Calu3 (cell line): ENCODE results near the gene SCN11A. TPM values are rescaled to one million over a fixed set of nuclear protein-coding genes. Genes with fewer than 3 reads are reported as not detected.

Source experiments
- Bru-seq: library from RNA; stranded (reverse); fragments of 400-500 nt; gene quantifications from one replicate; lab custom pipeline; 2021; lab: Mats Ljungman, UMichigan
- BruChase-seq, 2 experiments: library from RNA; stranded (reverse); fragments of 400-500 nt; gene quantifications; one replicate each; lab custom pipeline; 2021; lab: Mats Ljungman, UMichigan
- BruUV-seq: library from RNA; stranded (reverse); fragments of 400-500 nt; replicated peaks from 2 replicates; lab custom pipeline; 2021; lab: Mats Ljungman, UMichigan
- CTCF ChIA-PET: fragments of 300-600 bp; sonication (Branson Sonifier 250); formaldehyde crosslinking; loops from one replicate; lab custom pipeline; 2022; ENCODE audit warnings: antibody characterized with exemption; lab: Charles Lee
- DNase-seq: peaks from one replicate; pipeline ENCODE4 v3.0.0; 2022
- H3K27ac Mint-ChIP-seq: one replicate; pipeline ENCODE4 v1.8.0; 2022; ENCODE audit warnings: mixed read lengths; ENCODE audit not compliant: unreplicated experiment
- H3K27me3 Mint-ChIP-seq: one replicate; pipeline ENCODE4 v1.8.0; 2022; ENCODE audit warnings: mixed read lengths; ENCODE audit not compliant: unreplicated experiment
- H3K36me3 Mint-ChIP-seq: one replicate; pipeline ENCODE4 v1.8.0; 2022; ENCODE audit warnings: mild to moderate bottlenecking, moderate library complexity, mixed read lengths; ENCODE audit not compliant: insufficient read depth, unreplicated experiment
- H3K4me1 Mint-ChIP-seq: one replicate; pipeline ENCODE4 v1.8.0; 2022; ENCODE audit warnings: mild to moderate bottlenecking, low read depth, mixed read lengths; ENCODE audit not compliant: unreplicated experiment
- H3K4me3 Mint-ChIP-seq: one replicate; pipeline ENCODE4 v1.8.0; 2022; ENCODE audit warnings: mild to moderate bottlenecking, low read depth, moderate library complexity, mixed read lengths; ENCODE audit not compliant: unreplicated experiment
- H3K9me3 Mint-ChIP-seq: one replicate; pipeline ENCODE4 v1.8.0; 2022; ENCODE audit warnings: low read depth, mixed read lengths; ENCODE audit not compliant: unreplicated experiment
- CTCF ChIP-seq: fragments of 200-600 bp; IDR thresholded peaks from one replicate; pipeline ENCODE4 v1.8.0; 2022; ENCODE audit warnings: antibody characterized with exemption; ENCODE audit not compliant: unreplicated experiment
- intact Hi-C: fragments of 100-400 bp; cut with micrococcal nuclease; formaldehyde crosslinking; loops from one replicate; pipeline ENCODE4 v1.10.0; 2022; ENCODE audit not compliant: unreplicated experiment
- long read RNA-seq: library from polyadenylated mRNA; stranded (forward); transcript quantifications from one replicate; pipeline ENCODE4 v2.0.0, GENCODE V29; 2022
- total RNA-seq: library from RNA; stranded (reverse); gene quantifications from 2 replicates; pipeline ENCODE4 v1.2.3, GENCODE V29; 2022

SCN11A gene
- total RNA-seq, result 0.09 TPM in 1 of 2 replicates, not detected in the other
- Bru-seq, nascent RNA, result percentile 13 among the genes with signal in this experiment
- BruChase-seq, experiment 1, labeled RNA remaining after a 6-hour chase, result percentile 16 among the genes with signal in this experiment
- percentile 19 among the genes with signal in this experiment for BruChase-seq, experiment 2, labeled RNA remaining after a 2-hour chase
- long read RNA-seq, result 0 reads

DNA sequence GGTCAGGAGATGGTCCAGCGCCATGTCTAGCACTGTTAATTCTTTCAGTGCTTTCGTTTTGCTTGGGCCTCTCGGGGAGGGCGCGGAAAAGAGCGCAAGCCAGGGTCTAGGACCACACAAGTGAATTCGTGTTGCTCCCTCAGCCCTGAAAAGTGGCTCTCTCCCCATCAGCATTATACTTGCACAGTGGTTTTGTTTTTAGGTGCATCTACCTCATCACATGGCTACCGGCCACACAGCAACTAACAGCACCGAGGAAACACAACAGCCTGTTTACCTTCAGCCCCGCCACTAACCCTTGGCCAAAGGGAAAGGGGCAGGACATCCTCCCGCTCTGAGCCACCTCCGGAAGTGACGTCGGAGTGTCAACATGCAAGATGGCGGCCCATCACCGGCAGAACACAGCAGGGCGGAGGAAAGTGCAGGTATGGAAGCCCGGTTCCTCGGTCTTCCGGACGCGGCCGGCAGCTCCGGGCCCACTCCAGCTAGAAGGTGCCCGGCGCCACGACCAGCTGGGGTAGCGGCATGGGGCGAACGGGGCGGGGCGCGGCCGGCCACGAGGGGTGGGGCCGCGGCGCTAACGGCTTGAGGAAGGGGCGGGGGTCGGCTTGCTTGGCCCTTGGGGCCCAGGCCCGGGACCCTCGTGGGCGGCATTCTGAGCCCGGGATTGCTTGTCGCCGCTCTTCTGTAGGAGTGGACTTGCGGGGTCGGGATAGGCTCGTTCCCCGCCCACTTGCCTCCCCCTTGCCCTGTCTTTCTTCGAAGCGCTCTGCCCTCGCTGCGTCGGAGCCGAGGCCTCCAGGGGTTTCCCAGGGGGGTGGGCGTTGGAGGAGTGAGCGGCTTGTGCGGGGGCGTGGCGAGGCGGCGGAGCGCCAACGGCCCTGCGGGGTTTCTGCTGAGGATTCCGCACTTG, at the start of gene SCN11A, which contains the start of gene WDR48:
Gene SCN11A (minus strand): TSS at position 296 of the 913 bp plus-strand sequence. CDS start 101,582 bp downstream, outside the sequence.
Gene WDR48 (plus strand): TSS at position 368 of the 913 bp plus-strand sequence. CDS start 10 bp downstream, at position 378.
- H3K4me3 Mint-ChIP-seq, result peak within 1 kb of the TSS; percentile 94
- peak; percentile 90 for DNase-seq
- intact Hi-C loops, result no loop called here
- peaks cover 8% of the 10 kb centered on the region for H3K27me3 Mint-ChIP-seq
- H3K27ac Mint-ChIP-seq, result peak within 1 kb of the TSS; percentile 99
- CTCF ChIA-PET, result no interaction called here
- H3K9me3 Mint-ChIP-seq, result no peaks in the 10 kb centered on the region
- no peak for TF ChIP-seq CTCF
- peaks cover 20% of the 10 kb centered on the region for H3K36me3 Mint-ChIP-seq
- no TSS peak for BruUV-seq
- peaks cover 13% of the 10 kb centered on the region for H3K4me1 Mint-ChIP-seq

DNA sequence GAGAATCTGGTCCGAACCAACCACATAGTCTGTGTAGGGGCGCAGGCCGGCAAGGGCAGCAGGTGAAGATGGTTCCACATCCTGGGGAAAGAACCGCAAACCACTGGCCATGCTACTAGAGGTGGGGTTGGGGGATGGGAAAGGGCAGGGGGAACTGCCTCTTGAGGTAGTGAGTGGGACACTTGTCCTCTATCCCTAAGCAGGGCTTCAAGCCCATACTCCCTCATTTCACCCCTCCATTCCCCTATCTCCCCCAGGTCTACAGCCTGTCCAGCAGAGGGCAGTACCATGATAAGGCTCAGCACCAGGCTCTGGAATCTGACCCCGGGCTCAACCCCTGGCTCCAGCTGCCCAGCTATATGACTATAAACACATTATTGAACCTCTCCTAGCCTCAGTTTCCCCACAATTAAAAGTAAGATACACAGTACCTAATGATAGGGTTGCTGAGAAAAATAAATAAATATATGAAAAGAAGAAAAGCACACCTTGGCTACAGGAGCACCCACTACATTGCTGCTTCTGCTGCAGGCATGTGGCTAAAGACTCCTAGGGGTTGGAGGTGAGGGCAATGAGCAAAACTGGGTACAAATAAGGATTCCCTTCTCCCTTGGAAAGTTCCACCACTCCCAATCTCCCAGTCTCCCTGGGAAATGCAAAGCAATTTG, 49.4 kb upstream of the SCN11A start:
- intact Hi-C loops, result loop anchor here (1.0 kb wide), 1 partner anchor 187 kb away; no protein-coding TSS in a partner anchor
- Mint-ChIP-seq H3K36me3 (peaks cover 38% of the 10 kb centered on the region), H3K4me3 (no peak overlapping the region), H3K27ac (no peak overlapping the region), H3K4me1 (peaks cover 50% of the 10 kb centered on the region), H3K27me3 (no peaks in the 10 kb centered on the region), H3K9me3 (no peaks in the 10 kb centered on the region)
- peak; percentile 58 for DNase-seq
- peak; percentile 71 for TF ChIP-seq CTCF
- CTCF ChIA-PET, result interaction anchor here (1.0 kb wide), 2 partner anchors 25 to 187 kb away, joined by 3 to 4 read pairs; no protein-coding TSS in a partner anchor
- BruUV-seq, result no TSS peak

DNA sequence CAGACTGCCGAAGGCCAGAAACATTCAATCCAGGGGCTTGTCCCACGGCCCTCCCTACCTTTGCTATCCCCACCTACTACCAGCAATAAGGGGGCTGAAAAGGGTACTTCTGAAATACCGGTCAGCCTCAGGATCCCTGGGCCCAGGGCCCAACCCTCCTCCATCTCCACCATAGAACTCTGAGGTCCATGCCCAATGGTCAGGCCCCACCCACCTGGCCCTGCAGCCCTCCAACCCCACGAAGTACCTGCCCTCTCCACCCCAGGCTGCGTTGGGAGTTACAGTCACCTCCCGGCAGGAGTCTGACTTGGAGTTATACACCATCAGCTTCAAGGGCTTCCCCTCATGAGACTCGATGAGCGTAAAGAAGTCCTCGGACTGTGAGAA, 48.7 kb upstream of the SCN11A start:
- intact Hi-C loops, result no loop called here
- CTCF ChIA-PET, result interaction anchor here (1.0 kb wide), 1 partner anchor 25 kb away, joined by 3 read pairs; no protein-coding TSS in a partner anchor
- H3K27me3 Mint-ChIP-seq, result no peaks in the 10 kb centered on the region
- H3K27ac Mint-ChIP-seq, result no peak overlapping the region
- TF ChIP-seq CTCF, result no peak
- no peaks in the 10 kb centered on the region for H3K9me3 Mint-ChIP-seq
- peaks cover 36% of the 10 kb centered on the region for H3K36me3 Mint-ChIP-seq
- no peak for DNase-seq
- H3K4me3 Mint-ChIP-seq, result no peak overlapping the region
- peaks cover 45% of the 10 kb centered on the region for H3K4me1 Mint-ChIP-seq
- BruUV-seq, result no TSS peak
